GM12892 (cell line): ENCODE measurements around the gene RND2.

ENCODE experiments used
- POLR2A ChIP-seq: IDR thresholded peaks from 2 replicates; pipeline ENCODE4 v1.6.1; 2011; ENCODE audit warnings: low read depth, low read length, control low read depth
- POLR2AphosphoS5 ChIP-seq: IDR thresholded peaks from 2 replicates; pipeline ENCODE4 v1.6.1; 2011; ENCODE audit warnings: low read depth, low read length, control low read depth
- TAF1 ChIP-seq: IDR thresholded peaks from 2 replicates; pipeline ENCODE4 v1.6.1; 2011; ENCODE audit warnings: low read depth, mild to moderate bottlenecking, control low read depth, low read length, borderline replicate concordance

DNA sequence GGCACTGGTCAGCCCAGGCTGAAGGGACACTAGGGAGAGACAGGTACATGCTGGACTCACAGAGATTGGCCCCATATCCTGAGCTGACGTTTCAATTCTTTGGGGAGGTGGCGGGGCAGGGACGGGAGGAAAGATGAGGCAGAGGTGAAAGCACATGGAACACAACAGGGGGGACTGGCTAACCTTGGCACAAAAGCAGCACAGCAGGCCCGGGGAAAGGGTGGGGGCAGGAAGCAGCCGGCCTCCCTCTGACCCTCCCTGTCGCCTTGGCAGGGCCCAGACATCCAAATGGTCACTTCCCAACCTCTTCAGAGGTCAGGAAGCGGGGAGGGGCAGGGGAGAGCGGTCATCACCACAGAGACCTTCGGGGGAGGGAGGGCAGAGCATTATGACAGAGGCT is 9.5 kb upstream of the RND2 start:
- TF ChIP-seq POLR2AphosphoS5 (no peak), POLR2A (no peak), TAF1 (no peak)
